Activated T-helper 17 cell treated with anti-CD3 and anti-CD28 coated beads, Interleukin-2, amount 50 U/mL, for 72 hours (primary cell): ENCODE data around the gene ERCC6L2. TPM values are rescaled to one million over a fixed set of nuclear protein-coding genes. Genes with fewer than 3 reads are reported as not detected.
A peak's percentile ranks its signal among the peaks of the same experiment; 100 is the strongest.

Experiments used
- ATAC-seq: fragments of 150-1000 bp; cut with Tn5 transposase; replicated peaks from 2 replicates; pipeline ENCODE4 v1.10.0; 2021; ENCODE audit warnings: mild to moderate bottlenecking, moderate library complexity
- H3K27ac Mint-ChIP-seq: one replicate; pipeline ENCODE4 v1.8.0; 2022; ENCODE audit warnings: mixed read lengths
- H3K27me3 Mint-ChIP-seq: one replicate; pipeline ENCODE4 v1.8.0; 2022; ENCODE audit warnings: mixed read lengths
- H3K36me3 Mint-ChIP-seq: one replicate; pipeline ENCODE4 v1.8.0; 2022; ENCODE audit warnings: low read depth, mild to moderate bottlenecking, mixed read lengths
- H3K4me1 Mint-ChIP-seq: one replicate; pipeline ENCODE4 v1.8.0; 2022; ENCODE audit warnings: mixed read lengths
- H3K4me3 Mint-ChIP-seq: one replicate; pipeline ENCODE4 v1.8.0; 2022; ENCODE audit warnings: mild to moderate bottlenecking, mixed read lengths
- H3K9me3 Mint-ChIP-seq: one replicate; pipeline ENCODE4 v1.8.0; 2022; ENCODE audit warnings: mixed read lengths
- total RNA-seq, 2 donors: library from RNA; stranded (reverse); gene quantifications; one replicate each; pipeline ENCODE4 v1.2.3, GENCODE V29; 2022

ERCC6L2 gene
- total RNA-seq, 2 donors from 2014 or later, result 24.5 to 35.7 TPM

DNA sequence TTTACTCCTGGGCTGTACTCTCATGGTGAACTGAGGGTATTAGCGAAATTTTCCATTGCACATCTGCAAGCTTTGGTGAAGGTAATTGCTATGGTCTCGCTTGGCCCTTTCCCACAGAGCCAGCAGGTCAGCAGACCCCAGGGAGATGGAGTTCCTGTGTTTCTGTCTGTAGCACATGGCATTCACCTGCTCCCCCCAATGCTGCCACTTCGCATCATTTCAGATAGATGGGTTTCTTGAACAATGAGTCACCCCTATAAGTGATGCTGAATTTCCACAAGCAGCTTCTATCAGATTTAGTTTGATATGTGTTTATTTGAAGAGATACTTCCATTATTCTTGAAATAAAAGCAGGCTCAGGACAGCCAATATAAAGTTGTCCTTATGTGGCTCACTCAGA is 117.8 kb downstream of the ERCC6L2 start:
- Mint-ChIP-seq H3K27me3 (no peaks in the 10 kb centered on the region), H3K4me1 (peaks cover 5% of the 10 kb centered on the region), H3K36me3 (peaks cover 19% of the 10 kb centered on the region), H3K9me3 (no peaks in the 10 kb centered on the region), H3K4me3 (no peak overlapping the region), H3K27ac (no peak overlapping the region)
- ATAC-seq, result no peak

DNA sequence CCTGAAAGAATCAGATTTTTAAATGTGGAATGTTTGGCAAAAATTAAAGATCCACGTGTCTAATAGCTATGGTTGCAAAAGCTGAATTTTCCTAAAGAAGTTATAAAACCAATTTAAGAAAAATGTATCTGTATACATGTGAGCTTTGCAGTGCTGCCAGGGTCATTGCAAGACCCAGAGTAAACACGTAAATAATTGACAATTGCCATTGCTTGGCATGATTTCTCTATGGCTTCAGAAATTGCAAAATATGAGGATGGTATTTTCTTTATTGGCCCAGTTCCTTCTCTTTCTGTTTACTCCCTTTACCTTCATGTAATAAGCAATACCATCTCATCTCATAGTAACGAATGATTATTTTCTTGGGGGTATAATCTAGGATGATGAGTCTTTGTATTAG is 123.9 kb downstream of the ERCC6L2 start:
- no peak overlapping the region for H3K4me3 Mint-ChIP-seq
- H3K4me1 Mint-ChIP-seq, result peaks cover 1% of the 10 kb centered on the region
- no peaks in the 10 kb centered on the region for H3K9me3 Mint-ChIP-seq
- no peak for ATAC-seq
- H3K36me3 Mint-ChIP-seq, result peaks cover 37% of the 10 kb centered on the region
- H3K27ac Mint-ChIP-seq, result no peak overlapping the region
- H3K27me3 Mint-ChIP-seq, result no peaks in the 10 kb centered on the region

GRCh38 chr9:96004379-96004778 is 128.9 kb downstream of the ERCC6L2 start:
- H3K9me3 Mint-ChIP-seq, result no peaks in the 10 kb centered on the region
- no peak for ATAC-seq
- peaks cover 8% of the 10 kb centered on the region for H3K4me1 Mint-ChIP-seq

GRCh38 chr9:96006296-96006879 is 130.9 kb downstream of the ERCC6L2 start:
- Mint-ChIP-seq H3K4me3 (no peak overlapping the region), H3K36me3 (peaks cover 18% of the 10 kb centered on the region), H3K27me3 (no peaks in the 10 kb centered on the region), H3K27ac (no peak overlapping the region), H3K9me3 (no peaks in the 10 kb centered on the region), H3K4me1 (peaks cover 21% of the 10 kb centered on the region)
- no peak for ATAC-seq

More at GRCh38 chr9:96004379-96004778, 128.9 kb downstream of the ERCC6L2 start:
- no peak overlapping the region for H3K4me3 Mint-ChIP-seq
- no peak overlapping the region for H3K27ac Mint-ChIP-seq
- H3K36me3 Mint-ChIP-seq, result peaks cover 23% of the 10 kb centered on the region
- H3K27me3 Mint-ChIP-seq, result no peaks in the 10 kb centered on the region

- Mint-ChIP-seq H3K4me3 (no peak overlapping the region), H3K36me3 (peaks cover 22% of the 10 kb centered on the region), H3K4me1 (peaks cover 21% of the 10 kb centered on the region), H3K27ac (no peak overlapping the region), H3K9me3 (no peaks in the 10 kb centered on the region), H3K27me3 (no peaks in the 10 kb centered on the region)
- no peak for ATAC-seq
Observed at GRCh38 chr9:96006961-96007360, 131.5 kb downstream of the ERCC6L2 start.

GRCh38 chr9:96008502-96009222 is 133.2 kb downstream of the ERCC6L2 start:
- Mint-ChIP-seq H3K36me3 (peaks cover 13% of the 10 kb centered on the region), H3K4me3 (peak overlapping the region; percentile 29), H3K27ac (peak overlapping the region; percentile 60), H3K9me3 (no peaks in the 10 kb centered on the region), H3K4me1 (peaks cover 21% of the 10 kb centered on the region), H3K27me3 (no peaks in the 10 kb centered on the region)
- ATAC-seq, result peak; percentile 67

GRCh38 chr9:96009223-96009602 is 133.7 kb downstream of the ERCC6L2 start:
- H3K4me1 Mint-ChIP-seq, result peaks cover 25% of the 10 kb centered on the region
- H3K4me3 Mint-ChIP-seq, result peak overlapping the region; percentile 29
- no peak for ATAC-seq
- H3K36me3 Mint-ChIP-seq, result peaks cover 15% of the 10 kb centered on the region
- H3K27me3 Mint-ChIP-seq, result no peaks in the 10 kb centered on the region
- no peaks in the 10 kb centered on the region for H3K9me3 Mint-ChIP-seq
- peak overlapping the region; percentile 73 for H3K27ac Mint-ChIP-seq

- Mint-ChIP-seq H3K4me1 (peaks cover 29% of the 10 kb centered on the region), H3K27ac (peak overlapping the region; percentile 73), H3K36me3 (peaks cover 18% of the 10 kb centered on the region), H3K27me3 (no peaks in the 10 kb centered on the region), H3K9me3 (no peaks in the 10 kb centered on the region), H3K4me3 (peak overlapping the region; percentile 29)
- peak; percentile 84 for ATAC-seq
Observed at GRCh38 chr9:96009690-96010472, 134.4 kb downstream of the ERCC6L2 start.

GRCh38 chr9:96014078-96014477 is 138.6 kb downstream of the ERCC6L2 start:
- no peaks in the 10 kb centered on the region for H3K27me3 Mint-ChIP-seq
- ATAC-seq, result peak; percentile 21
- no peaks in the 10 kb centered on the region for H3K9me3 Mint-ChIP-seq
- H3K4me1 Mint-ChIP-seq, result peaks cover 40% of the 10 kb centered on the region
- H3K4me3 Mint-ChIP-seq, result peak overlapping the region; percentile 78
- H3K27ac Mint-ChIP-seq, result peak overlapping the region; percentile 90
- peaks cover 29% of the 10 kb centered on the region for H3K36me3 Mint-ChIP-seq

DNA sequence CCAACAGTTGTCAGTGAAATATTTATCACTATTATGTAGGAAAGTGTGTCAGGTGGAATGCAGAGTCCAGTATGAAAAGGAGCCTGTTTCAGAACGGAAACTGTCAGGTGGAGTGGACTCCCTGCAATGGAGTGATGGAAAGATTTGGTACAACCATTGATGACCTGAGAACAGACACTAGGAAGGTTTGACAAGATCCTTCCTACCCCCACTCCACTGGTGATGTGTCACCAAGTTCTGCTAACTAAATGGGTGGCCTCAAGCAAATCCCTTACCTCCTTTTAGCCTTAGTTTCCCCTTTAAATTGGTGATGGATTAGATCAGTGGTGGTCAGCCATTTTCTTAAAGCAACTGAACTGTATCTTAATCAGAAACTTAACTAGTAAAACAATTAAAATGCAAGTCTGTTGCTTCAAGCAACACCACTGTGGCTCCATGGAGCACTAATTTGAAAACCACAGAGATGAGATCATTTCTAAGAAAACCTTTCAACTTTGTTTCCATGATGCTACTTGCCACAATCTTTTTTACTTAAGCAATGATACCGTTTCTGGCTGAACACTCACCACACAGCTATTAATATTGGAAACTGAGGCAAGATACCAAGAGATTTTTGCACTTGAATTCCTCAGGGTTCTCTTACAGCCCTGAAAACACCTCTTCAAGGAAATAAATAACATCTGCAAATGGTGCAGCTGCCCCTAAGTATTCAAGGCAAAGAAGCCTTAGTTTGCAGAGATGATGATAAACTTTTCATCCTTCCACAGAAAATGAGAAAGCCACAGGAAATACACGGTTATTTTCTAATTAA is 140.6 kb downstream of the ERCC6L2 start:
- peaks cover 4% of the 10 kb centered on the region for H3K9me3 Mint-ChIP-seq
- ATAC-seq, result peak; percentile 89
- H3K36me3 Mint-ChIP-seq, result peaks cover 35% of the 10 kb centered on the region
- peak overlapping the region; percentile 35 for H3K4me3 Mint-ChIP-seq
- H3K27me3 Mint-ChIP-seq, result peaks cover 6% of the 10 kb centered on the region
- peak overlapping the region; percentile 90 for H3K27ac Mint-ChIP-seq
- peaks cover 31% of the 10 kb centered on the region for H3K4me1 Mint-ChIP-seq
